Measurements from ENCODE around the gene GPS1. TPM values are rescaled to one million over a fixed set of nuclear protein-coding genes. Genes with fewer than 3 reads are reported as not detected.

The GPS1 gene
- total RNA-seq, 1 experiment from 2014 or later, result 181 TPM

GRCh38 chr17:82097919-82098168 is 46.1 kb downstream of the GPS1 start:
- no peak for DNase-seq (ENCODE audit: low spot score)
- Mint-ChIP-seq H3K36me3 (peaks cover 7% of the 10 kb centered on the region), H3K4me1 (peaks cover 24% of the 10 kb centered on the region), H3K9me3 (no peaks in the 10 kb centered on the region), H3K27me3 (ENCODE audit: low read depth) (no peaks in the 10 kb centered on the region), H3K27ac (no peak overlapping the region), H3K4me3 (peak overlapping the region; percentile 39; the same call in 1 of the 2 replicates)
- POLR2A ChIA-PET, result interaction anchor here (0.9 to 1.7 kb wide), 4 partner anchors 9 to 161 kb away, joined by 3 to 11 read pairs (median 4); partner anchors contain the start of genes DCXR and PYCR1
- no peak for ATAC-seq
- CTCF ChIA-PET, result interaction anchor here (1.0 to 2.9 kb wide), 4 partner anchors 8 to 67 kb away, joined by 3 to 18 read pairs (median 7); partner anchors contain the start of genes DCXR and RAC3
- TF ChIP-seq ZNF423 (CRISPR knock-in tag; IDR thresholded peaks at IDR 0.05) (no peak), SP1 (CRISPR knock-in tag; conservative IDR thresholded peaks at IDR 0.05) (0 out of 2 replicates have a peak, but pooled peaks have one; percentile 3), ZNF232 (CRISPR knock-in tag; IDR thresholded peaks at IDR 0.05) (no peak), ATF1 (CRISPR knock-in tag; IDR thresholded peaks at IDR 0.05) (no peak), ZNF416 (CRISPR knock-in tag; IDR thresholded peaks at IDR 0.05) (peak; percentile 47; the same call in 1 of the 2 replicates), SMAD4 (CRISPR knock-in tag; IDR thresholded peaks at IDR 0.05) (no peak), KAT7 (CRISPR knock-in tag; IDR thresholded peaks at IDR 0.05; ENCODE audit: borderline replicate concordance) (no peak; the same call in 1 of the 2 replicates), AFF4 (CRISPR knock-in tag; IDR thresholded peaks at IDR 0.05; ENCODE audit: borderline replicate concordance) (no peak), TEAD1 (CRISPR knock-in tag; IDR thresholded peaks at IDR 0.05) (no peak), NR1H2 (CRISPR knock-in tag; IDR thresholded peaks at IDR 0.05) (no peak), NFYB (CRISPR knock-in tag; conservative IDR thresholded peaks at IDR 0.05; ENCODE audit: low read depth) (no peak), JAZF1 (CRISPR knock-in tag; IDR thresholded peaks at IDR 0.05) (no peak), E2F4 (CRISPR knock-in tag; IDR thresholded peaks at IDR 0.05; ENCODE audit: borderline replicate concordance, low read depth) (0 out of 2 replicates have a peak, but pooled peaks have one; percentile 29), TCF7 (CRISPR knock-in tag; IDR thresholded peaks at IDR 0.05; ENCODE audit: low read depth) (no peak), ZNF121 (CRISPR knock-in tag; IDR thresholded peaks at IDR 0.05) (no peak)
- TF ChIP-seq, protein P1, sequence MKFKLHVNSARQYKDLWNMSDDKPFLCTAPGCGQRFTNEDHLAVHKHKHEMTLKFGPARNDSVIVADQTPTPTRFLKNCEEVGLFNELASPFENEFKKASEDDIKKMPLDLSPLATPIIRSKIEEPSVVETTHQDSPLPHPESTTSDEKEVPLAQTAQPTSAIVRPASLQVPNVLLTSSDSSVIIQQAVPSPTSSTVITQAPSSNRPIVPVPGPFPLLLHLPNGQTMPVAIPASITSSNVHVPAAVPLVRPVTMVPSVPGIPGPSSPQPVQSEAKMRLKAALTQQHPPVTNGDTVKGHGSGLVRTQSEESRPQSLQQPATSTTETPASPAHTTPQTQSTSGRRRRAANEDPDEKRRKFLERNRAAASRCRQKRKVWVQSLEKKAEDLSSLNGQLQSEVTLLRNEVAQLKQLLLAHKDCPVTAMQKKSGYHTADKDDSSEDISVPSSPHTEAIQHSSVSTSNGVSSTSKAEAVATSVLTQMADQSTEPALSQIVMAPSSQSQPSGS (CRISPR knock-in tag; IDR thresholded peaks at IDR 0.05; ENCODE audit: borderline replicate concordance, low read depth), result no peak

- Mint-ChIP-seq H3K4me1 (peaks cover 28% of the 10 kb centered on the region), H3K9me3 (no peaks in the 10 kb centered on the region), H3K27me3 (ENCODE audit: low read depth) (no peaks in the 10 kb centered on the region), H3K27ac (no peak within 1 kb of the TSS), H3K4me3 (peak within 1 kb of the TSS; percentile 69), H3K36me3 (peaks cover 3% of the 10 kb centered on the region)
- ChIA-PET POLR2A (interaction anchor here (0.9 to 1.7 kb wide), 5 partner anchors 8 to 161 kb away, joined by 3 to 11 read pairs (median 3); partner anchors contain the start of genes DCXR and PYCR1), CTCF (interaction anchor here (0.6 to 2.9 kb wide), 11 partner anchors 8 to 171 kb away, joined by 3 to 18 read pairs (median 3); partner anchors contain the start of genes CENPX, DCXR, LRRC45 and MAFG)
- DNase-seq (ENCODE audit: low spot score) (peak; percentile 95), ATAC-seq (peak; percentile 79)
- TF ChIP-seq ZNF671 (CRISPR knock-in tag; IDR thresholded peaks at IDR 0.05) (no peak), FOXK1 (CRISPR knock-in tag; IDR thresholded peaks at IDR 0.05) (peak; percentile 29; the same call in 1 of the 2 replicates), ZNF317 (CRISPR knock-in tag; IDR thresholded peaks at IDR 0.05; ENCODE audit: borderline replicate concordance, low read depth) (0 out of 2 replicates have a peak, but pooled peaks have one; percentile 30), PRRX2 (CRISPR knock-in tag; IDR thresholded peaks at IDR 0.05) (no peak), MLX (CRISPR knock-in tag; IDR thresholded peaks at IDR 0.05) (no peak), ZNF423 (CRISPR knock-in tag; IDR thresholded peaks at IDR 0.05) (no peak; the same call in 1 of the 2 replicates), FOXJ3 (CRISPR knock-in tag; IDR thresholded peaks at IDR 0.05; ENCODE audit: borderline replicate concordance) (no peak), ZNF232 (CRISPR knock-in tag; IDR thresholded peaks at IDR 0.05) (no peak; the same call in 1 of the 2 replicates), ESRRA (CRISPR knock-in tag; IDR thresholded peaks at IDR 0.05; ENCODE audit: borderline replicate concordance) (peak; percentile 30; the same call in 1 of the 2 replicates), NFYB (CRISPR knock-in tag; conservative IDR thresholded peaks at IDR 0.05; ENCODE audit: low read depth) (peak; percentile 98), CTCF (IDR thresholded peaks at IDR 0.05) (no peak)
- TF ChIP-seq, protein P2, sequence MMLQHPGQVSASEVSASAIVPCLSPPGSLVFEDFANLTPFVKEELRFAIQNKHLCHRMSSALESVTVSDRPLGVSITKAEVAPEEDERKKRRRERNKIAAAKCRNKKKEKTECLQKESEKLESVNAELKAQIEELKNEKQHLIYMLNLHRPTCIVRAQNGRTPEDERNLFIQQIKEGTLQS (CRISPR knock-in tag; conservative IDR thresholded peaks at IDR 0.05), result no peak
These were observed 46.7 kb downstream of the GPS1 start, which contains the start of gene FASN for GRCh38 chr17:82098169-82098938. Gene FASN (minus strand): TSS chr17:82098236. CDS start chr17:82096445, 1,791 bp downstream.
